Neural progenitor cell (in vitro differentiated cells): ENCODE results near the gene MYO1D. TPM values are rescaled to one million over a fixed set of nuclear protein-coding genes. Genes with fewer than 3 reads are reported as not detected.

Experiments used
- DNase-seq: peaks from one replicate; pipeline ENCODE4 v3.0.0-alpha.2; 2016; ENCODE audit warnings: low spot score
- H2AFZ ChIP-seq: fragments of 200-600 bp; sonication (generic); replicated peaks from 2 replicates; pipeline ENCODE4 v1.6.1; 2016; ENCODE audit warnings: antibody characterized with exemption
- H3F3A ChIP-seq: fragments of 200-600 bp; sonication (generic); 2 replicates; pipeline ENCODE4 v1.6.1; 2016; ENCODE audit warnings: antibody characterized with exemption, low read depth
- H3K27ac ChIP-seq: fragments of 200-600 bp; sonication (generic); 2 replicates; pipeline ENCODE4 v1.5.1; 2016; ENCODE audit warnings: mild to moderate bottlenecking
- H3K27me3 ChIP-seq: fragments of 200-600 bp; sonication (generic); 2 replicates; pipeline ENCODE4 v1.6.1; 2016; ENCODE audit warnings: mild to moderate bottlenecking, moderate library complexity
- H3K36me3 ChIP-seq: fragments of 200-600 bp; sonication (generic); 2 replicates; pipeline ENCODE4 v1.5.1; 2016
- H3K4me1 ChIP-seq: fragments of 200-600 bp; sonication (generic); 2 replicates; pipeline ENCODE4 v1.6.1; 2016; ENCODE audit warnings: mixed run types
- H3K4me2 ChIP-seq: fragments of 200-600 bp; sonication (generic); 2 replicates; pipeline ENCODE4 v1.6.1; 2016
- H3K4me3 ChIP-seq: fragments of 200-600 bp; sonication (generic); 2 replicates; pipeline ENCODE4 v1.5.1; 2016
- H3K79me2 ChIP-seq: fragments of 200-600 bp; sonication (generic); 2 replicates; pipeline ENCODE4 v1.6.1; 2016; ENCODE audit warnings: low read depth
- H3K9ac ChIP-seq: fragments of 200-600 bp; sonication (generic); 2 replicates; pipeline ENCODE4 v1.6.1; 2016
- H3K9me3 ChIP-seq: fragments of 200-600 bp; sonication (generic); 2 replicates; pipeline ENCODE4 v1.5.1; 2016; ENCODE audit warnings: low read depth
- H4K20me1 ChIP-seq: fragments of 200-600 bp; sonication (generic); 2 replicates; pipeline ENCODE4 v1.6.1; 2016; ENCODE audit warnings: low read depth
- H3K27ac Mint-ChIP-seq: 3 replicates; pipeline ENCODE4 v1.8.0; 2021; ENCODE audit warnings: mixed read lengths
- H3K27me3 Mint-ChIP-seq: 2 replicates; pipeline ENCODE4 v1.8.0; 2022; ENCODE audit warnings: low read depth, mild to moderate bottlenecking, inconsistent platforms, moderate library complexity, mixed read lengths; ENCODE audit not compliant: insufficient read depth
- H3K36me3 Mint-ChIP-seq: 3 replicates; pipeline ENCODE4 v1.8.0; 2021; ENCODE audit warnings: mixed read lengths
- H3K4me1 Mint-ChIP-seq: 3 replicates; pipeline ENCODE4 v1.8.0; 2021; ENCODE audit warnings: mixed read lengths
- H3K4me3 Mint-ChIP-seq: 3 replicates; pipeline ENCODE4 v1.8.0; 2021; ENCODE audit warnings: mild to moderate bottlenecking, moderate library complexity, mixed read lengths
- H3K9me3 Mint-ChIP-seq: 3 replicates; pipeline ENCODE4 v1.8.0; 2020; ENCODE audit warnings: mixed read lengths
- EZH2 ChIP-seq: fragments of 200-600 bp; sonication (generic); IDR thresholded peaks from 2 replicates; pipeline ENCODE4 v1.6.1; 2017; ENCODE audit warnings: antibody characterized with exemption, mild to moderate bottlenecking, moderate library complexity
- EZH2phosphoT487 ChIP-seq: fragments of 200-600 bp; sonication (generic); IDR thresholded peaks from 2 replicates; pipeline ENCODE4 v1.6.1; 2017; ENCODE audit warnings: antibody characterized with exemption
- total RNA-seq: library from RNA; depleted of rRNA; stranded (reverse); fragments of >200 nt; gene quantifications from 2 replicates; pipeline ENCODE4 v1.2.3, GENCODE V29; 2015; ENCODE audit warnings: low replicate concordance
- TF ChIP-seq, protein P1 (sequence below): fragments of 200-600 bp; sonication (generic); IDR thresholded peaks from 2 replicates; pipeline ENCODE4 v1.5.1; 2017; ENCODE audit warnings: antibody characterized with exemption, mild to moderate bottlenecking

The MYO1D gene
- total RNA-seq, 1 donor from 2014 or later = 6.2 TPM

DNA sequence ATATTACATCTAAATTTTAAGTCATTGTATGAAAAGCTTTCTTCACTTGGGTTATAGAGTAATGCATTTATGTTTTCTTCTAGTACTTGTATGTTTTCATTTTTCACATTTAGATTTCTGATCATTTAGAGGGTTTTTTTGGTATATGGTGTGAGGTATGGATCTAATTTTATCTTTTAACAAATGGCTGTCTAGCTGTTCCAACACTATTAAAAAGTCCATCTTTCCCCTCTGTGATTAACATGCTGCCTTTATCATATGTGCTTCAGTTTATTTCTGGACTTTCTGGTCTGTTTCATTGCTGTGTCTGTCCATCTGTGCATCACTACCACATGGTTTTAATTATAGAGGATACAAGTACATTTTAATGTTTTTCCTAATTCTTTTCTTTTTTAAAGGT is 163.8 kb downstream of the MYO1D start:
- DNase-seq = no peak
- Histone ChIP-seq H3K9ac (no peak overlapping the region), H3F3A (no peaks in the 10 kb centered on the region), H2AFZ (no peak overlapping the region), H4K20me1 (no peaks in the 10 kb centered on the region), H3K79me2 (no peaks in the 10 kb centered on the region), H3K4me1 (no peaks in the 10 kb centered on the region), H3K9me3 (no peaks in the 10 kb centered on the region), H3K27me3 (no peaks in the 10 kb centered on the region), H3K36me3 (no peaks in the 10 kb centered on the region), H3K4me2 (no peak overlapping the region), H3K27ac (no peak overlapping the region), H3K4me3 (no peak overlapping the region)
- H3K27ac Mint-ChIP-seq = no peak overlapping the region
- TF ChIP-seq, protein P1, sequence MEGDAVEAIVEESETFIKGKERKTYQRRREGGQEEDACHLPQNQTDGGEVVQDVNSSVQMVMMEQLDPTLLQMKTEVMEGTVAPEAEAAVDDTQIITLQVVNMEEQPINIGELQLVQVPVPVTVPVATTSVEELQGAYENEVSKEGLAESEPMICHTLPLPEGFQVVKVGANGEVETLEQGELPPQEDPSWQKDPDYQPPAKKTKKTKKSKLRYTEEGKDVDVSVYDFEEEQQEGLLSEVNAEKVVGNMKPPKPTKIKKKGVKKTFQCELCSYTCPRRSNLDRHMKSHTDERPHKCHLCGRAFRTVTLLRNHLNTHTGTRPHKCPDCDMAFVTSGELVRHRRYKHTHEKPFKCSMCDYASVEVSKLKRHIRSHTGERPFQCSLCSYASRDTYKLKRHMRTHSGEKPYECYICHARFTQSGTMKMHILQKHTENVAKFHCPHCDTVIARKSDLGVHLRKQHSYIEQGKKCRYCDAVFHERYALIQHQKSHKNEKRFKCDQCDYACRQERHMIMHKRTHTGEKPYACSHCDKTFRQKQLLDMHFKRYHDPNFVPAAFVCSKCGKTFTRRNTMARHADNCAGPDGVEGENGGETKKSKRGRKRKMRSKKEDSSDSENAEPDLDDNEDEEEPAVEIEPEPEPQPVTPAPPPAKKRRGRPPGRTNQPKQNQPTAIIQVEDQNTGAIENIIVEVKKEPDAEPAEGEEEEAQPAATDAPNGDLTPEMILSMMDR = no peak
- TF ChIP-seq EZH2 (no peak), EZH2phosphoT487 (no peak)
- H3K4me1 Mint-ChIP-seq = no peaks in the 10 kb centered on the region
- H3K27me3 Mint-ChIP-seq = no peaks in the 10 kb centered on the region
- H3K9me3 Mint-ChIP-seq = no peaks in the 10 kb centered on the region
- no peak overlapping the region for H3K4me3 Mint-ChIP-seq
- no peaks in the 10 kb centered on the region for H3K36me3 Mint-ChIP-seq

DNA sequence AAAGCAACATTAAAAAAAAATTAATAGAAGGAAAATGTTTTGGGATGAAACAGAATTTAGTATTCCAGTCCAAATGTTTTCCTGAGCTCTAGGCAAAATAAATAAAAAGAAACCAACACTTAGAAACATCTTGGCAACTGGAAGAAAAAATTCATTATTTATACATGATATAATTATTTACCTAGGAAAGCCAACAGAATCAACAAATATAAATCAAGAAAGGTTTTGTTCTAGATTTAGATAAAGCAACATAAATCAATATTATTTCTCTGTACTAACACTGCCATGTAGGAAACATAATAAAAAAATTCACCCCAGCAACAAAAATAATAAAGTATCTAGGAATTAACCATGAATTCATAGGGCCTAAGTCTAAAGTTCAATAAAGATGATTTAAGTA is 167.4 kb downstream of the MYO1D start:
- H3F3A ChIP-seq = no peaks in the 10 kb centered on the region
- no peak overlapping the region for H3K4me3 Mint-ChIP-seq
- H3K9ac ChIP-seq = no peak overlapping the region
- H3K4me3 ChIP-seq = no peak overlapping the region
- DNase-seq = no peak
- H3K27ac ChIP-seq = no peak overlapping the region
- H4K20me1 ChIP-seq = no peaks in the 10 kb centered on the region
- H3K9me3 Mint-ChIP-seq = no peaks in the 10 kb centered on the region
- no peak overlapping the region for H3K27ac Mint-ChIP-seq
- H3K4me2 ChIP-seq = no peak overlapping the region
- no peaks in the 10 kb centered on the region for H3K4me1 ChIP-seq
- no peaks in the 10 kb centered on the region for H3K4me1 Mint-ChIP-seq
- no peaks in the 10 kb centered on the region for H3K79me2 ChIP-seq
- no peaks in the 10 kb centered on the region for H3K36me3 ChIP-seq
- H3K9me3 ChIP-seq = no peaks in the 10 kb centered on the region
- no peaks in the 10 kb centered on the region for H3K27me3 Mint-ChIP-seq
- TF ChIP-seq EZH2 (no peak), EZH2phosphoT487 (no peak)
- TF ChIP-seq, protein P1 = no peak
- H3K36me3 Mint-ChIP-seq = no peaks in the 10 kb centered on the region
- H2AFZ ChIP-seq = no peak overlapping the region
- no peaks in the 10 kb centered on the region for H3K27me3 ChIP-seq

DNA sequence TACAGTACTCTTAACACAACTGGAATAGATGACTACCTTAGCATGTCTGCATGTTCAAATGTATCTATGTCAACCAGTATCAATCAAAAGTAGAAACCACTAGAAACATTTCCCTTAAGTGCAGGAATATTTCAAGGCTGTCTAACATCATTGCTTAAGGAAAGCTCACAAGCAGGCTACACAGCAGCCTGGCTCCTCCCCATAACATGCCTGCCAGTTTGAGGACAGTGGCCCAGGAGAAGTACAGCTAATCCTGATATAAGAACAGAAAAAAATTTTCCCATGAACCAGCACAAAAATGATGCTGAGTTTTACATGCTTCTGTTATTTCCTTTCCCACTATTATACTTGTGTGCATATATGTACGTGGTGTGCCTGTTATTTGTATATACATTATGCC is 175.1 kb downstream of the MYO1D start:
- H3K79me2 ChIP-seq = no peaks in the 10 kb centered on the region
- no peak overlapping the region for H3K4me2 ChIP-seq
- H3F3A ChIP-seq = no peaks in the 10 kb centered on the region
- DNase-seq = no peak
- no peak overlapping the region for H2AFZ ChIP-seq
- H3K4me3 ChIP-seq = no peak overlapping the region
- H3K9me3 ChIP-seq = no peaks in the 10 kb centered on the region
- Mint-ChIP-seq H3K4me3 (no peak overlapping the region), H3K27ac (no peak overlapping the region), H3K36me3 (no peaks in the 10 kb centered on the region), H3K27me3 (no peaks in the 10 kb centered on the region), H3K9me3 (peaks cover 2% of the 10 kb centered on the region), H3K4me1 (no peaks in the 10 kb centered on the region)
- H4K20me1 ChIP-seq = no peaks in the 10 kb centered on the region
- H3K4me1 ChIP-seq = no peaks in the 10 kb centered on the region
- H3K36me3 ChIP-seq = no peaks in the 10 kb centered on the region
- no peak overlapping the region for H3K9ac ChIP-seq
- no peaks in the 10 kb centered on the region for H3K27me3 ChIP-seq
- H3K27ac ChIP-seq = no peak overlapping the region
- no peak for TF ChIP-seq EZH2
- TF ChIP-seq EZH2phosphoT487 = no peak
- TF ChIP-seq, protein P1 = no peak

DNA sequence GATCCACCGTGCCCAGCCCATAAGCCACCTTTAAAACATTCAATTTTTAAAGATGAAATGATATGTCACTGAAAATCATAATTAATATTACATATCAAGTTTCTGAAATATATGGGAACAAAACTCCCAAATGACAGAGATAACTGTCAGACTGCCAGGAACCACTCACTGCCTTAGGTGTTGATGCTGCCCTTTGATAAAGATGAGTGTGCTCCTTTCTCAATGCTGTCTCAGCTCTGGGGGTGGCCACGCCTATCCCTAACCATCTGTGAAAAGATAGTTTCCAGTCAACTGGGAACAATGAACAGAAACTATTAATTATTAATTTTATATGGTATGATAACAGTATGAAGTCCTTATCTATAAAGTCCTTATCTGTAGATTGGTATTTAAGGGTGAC is 177.7 kb downstream of the MYO1D start:
- Histone ChIP-seq H4K20me1 (no peaks in the 10 kb centered on the region), H3K9me3 (no peaks in the 10 kb centered on the region), H3K36me3 (no peaks in the 10 kb centered on the region), H3K27me3 (no peaks in the 10 kb centered on the region), H3K27ac (no peak overlapping the region), H2AFZ (no peak overlapping the region), H3K9ac (no peak overlapping the region), H3K79me2 (no peaks in the 10 kb centered on the region), H3K4me2 (no peak overlapping the region), H3F3A (no peaks in the 10 kb centered on the region), H3K4me1 (no peaks in the 10 kb centered on the region), H3K4me3 (no peak overlapping the region)
- Mint-ChIP-seq H3K27me3 (no peaks in the 10 kb centered on the region), H3K4me1 (no peaks in the 10 kb centered on the region), H3K36me3 (no peaks in the 10 kb centered on the region), H3K9me3 (peaks cover 5% of the 10 kb centered on the region), H3K4me3 (no peak overlapping the region), H3K27ac (no peak overlapping the region)
- TF ChIP-seq, protein P1 = no peak
- TF ChIP-seq EZH2 (no peak), EZH2phosphoT487 (no peak)
- no peak for DNase-seq
